GM20000 (cell line): ENCODE measurements around the gene CAMTA1.

ENCODE experiments used
- DNase-seq: peaks from one replicate; pipeline ENCODE4 v3.0.0; 2012; ENCODE audit warnings: low spot score
- TF ChIP-seq, protein P1 (sequence below): IDR thresholded peaks from 2 replicates; pipeline ENCODE4 v1.5.1; 2012; ENCODE audit warnings: mild to moderate bottlenecking, control low read depth; ENCODE audit errors: extremely low read depth, missing control alignments

Gene CAMTA1

DNA sequence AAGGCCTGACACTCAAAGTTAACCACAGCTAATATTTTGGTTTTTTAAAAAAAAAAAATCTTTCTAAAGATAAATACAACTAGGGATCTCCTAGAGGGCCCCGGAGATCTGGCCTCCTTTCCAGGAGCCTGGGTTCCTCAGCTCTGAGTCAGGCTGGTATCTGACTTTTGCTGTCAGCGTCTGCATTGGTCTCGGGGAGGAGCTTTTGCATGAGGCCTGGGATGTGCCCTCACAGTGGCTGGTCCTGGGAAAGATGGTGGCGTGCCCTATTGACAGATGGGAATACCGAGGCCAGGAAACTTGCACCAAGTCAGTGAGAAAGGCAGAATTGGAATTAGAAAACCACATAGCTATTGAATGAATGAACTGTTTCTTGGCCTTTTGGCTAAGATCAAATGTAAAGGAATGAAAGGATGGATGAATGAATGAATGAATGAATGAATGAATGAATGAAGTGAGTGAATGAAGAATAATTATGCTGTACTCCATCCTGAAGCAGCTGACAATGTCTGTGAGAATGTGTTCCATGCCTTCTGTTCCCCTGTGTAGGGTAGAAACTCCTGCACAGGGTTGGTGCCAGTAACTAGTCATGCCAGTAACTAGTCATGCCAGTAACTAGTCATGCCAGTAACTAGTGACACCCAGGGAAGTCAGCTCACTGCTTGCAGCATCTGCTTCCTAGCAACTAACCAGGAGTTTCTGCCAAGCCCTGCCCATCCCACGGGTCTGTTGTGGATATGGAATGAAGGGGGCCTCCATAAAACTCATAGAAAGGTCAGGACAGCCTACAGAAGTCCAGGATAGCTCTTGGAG lies 743.3 kb downstream of the CAMTA1 start:
- no peak for DNase-seq
- TF ChIP-seq, protein P1, sequence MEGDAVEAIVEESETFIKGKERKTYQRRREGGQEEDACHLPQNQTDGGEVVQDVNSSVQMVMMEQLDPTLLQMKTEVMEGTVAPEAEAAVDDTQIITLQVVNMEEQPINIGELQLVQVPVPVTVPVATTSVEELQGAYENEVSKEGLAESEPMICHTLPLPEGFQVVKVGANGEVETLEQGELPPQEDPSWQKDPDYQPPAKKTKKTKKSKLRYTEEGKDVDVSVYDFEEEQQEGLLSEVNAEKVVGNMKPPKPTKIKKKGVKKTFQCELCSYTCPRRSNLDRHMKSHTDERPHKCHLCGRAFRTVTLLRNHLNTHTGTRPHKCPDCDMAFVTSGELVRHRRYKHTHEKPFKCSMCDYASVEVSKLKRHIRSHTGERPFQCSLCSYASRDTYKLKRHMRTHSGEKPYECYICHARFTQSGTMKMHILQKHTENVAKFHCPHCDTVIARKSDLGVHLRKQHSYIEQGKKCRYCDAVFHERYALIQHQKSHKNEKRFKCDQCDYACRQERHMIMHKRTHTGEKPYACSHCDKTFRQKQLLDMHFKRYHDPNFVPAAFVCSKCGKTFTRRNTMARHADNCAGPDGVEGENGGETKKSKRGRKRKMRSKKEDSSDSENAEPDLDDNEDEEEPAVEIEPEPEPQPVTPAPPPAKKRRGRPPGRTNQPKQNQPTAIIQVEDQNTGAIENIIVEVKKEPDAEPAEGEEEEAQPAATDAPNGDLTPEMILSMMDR: no peak

DNA sequence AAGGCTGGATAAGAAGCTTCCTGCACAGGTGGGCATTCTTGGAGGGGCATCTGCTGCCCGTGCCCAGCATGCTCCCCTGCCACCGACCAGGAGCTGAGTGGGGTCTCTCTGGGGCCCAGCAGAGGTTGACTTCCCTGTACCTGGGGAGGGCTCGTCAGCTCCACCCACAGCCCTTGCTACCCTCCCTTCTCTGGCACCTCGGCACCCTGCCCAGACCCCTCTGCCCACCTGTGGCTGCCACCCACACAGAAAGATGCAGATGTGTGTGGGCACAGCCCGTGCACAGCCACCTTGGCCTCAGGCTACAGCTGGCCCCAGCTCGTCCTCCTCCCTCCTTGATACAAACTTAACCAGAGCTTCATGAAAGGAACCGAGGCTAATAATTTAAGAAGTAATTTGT lies 744.7 kb downstream of the CAMTA1 start:
- DNase-seq: no peak
- TF ChIP-seq, protein P1: no peak

DNA sequence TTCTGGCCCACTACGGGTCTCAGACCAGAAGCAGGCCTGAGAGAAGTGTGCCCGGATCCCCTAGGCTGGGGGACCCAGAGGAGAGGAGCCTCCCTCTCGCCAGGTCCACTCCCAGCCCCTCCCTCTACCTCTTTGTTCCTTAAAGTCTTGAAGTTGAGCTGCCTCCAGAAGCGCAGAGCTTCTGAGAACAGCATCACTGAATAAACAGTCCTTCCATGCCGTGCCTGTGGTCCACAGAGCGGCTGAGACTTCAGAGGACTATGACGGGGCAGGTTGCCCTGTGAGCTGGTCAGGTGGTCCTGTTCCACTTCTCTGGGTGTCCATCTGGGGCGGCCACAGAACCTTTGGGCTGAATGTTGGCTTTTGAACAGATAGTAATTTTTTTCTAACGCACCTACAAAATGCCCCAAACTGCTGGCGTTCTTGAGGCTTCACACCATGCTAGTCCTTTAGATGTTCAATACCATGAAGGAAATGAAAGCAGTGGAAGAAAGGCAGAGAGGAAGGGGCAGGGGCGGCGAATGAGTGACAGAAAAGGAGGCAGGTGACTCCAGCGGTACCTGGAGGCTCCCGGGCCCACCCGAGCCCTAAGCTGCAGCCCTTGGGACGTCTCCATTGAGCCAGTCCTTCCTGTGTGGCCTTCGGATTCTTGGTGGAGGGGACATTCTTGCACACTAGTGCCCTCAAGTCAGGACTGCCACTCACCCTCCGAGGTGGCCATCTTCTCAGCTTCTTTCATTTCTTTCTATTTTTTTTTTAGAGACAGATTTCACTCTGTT lies 746.5 kb downstream of the CAMTA1 start:
- DNase-seq: no peak
- TF ChIP-seq, protein P1: no peak

DNA sequence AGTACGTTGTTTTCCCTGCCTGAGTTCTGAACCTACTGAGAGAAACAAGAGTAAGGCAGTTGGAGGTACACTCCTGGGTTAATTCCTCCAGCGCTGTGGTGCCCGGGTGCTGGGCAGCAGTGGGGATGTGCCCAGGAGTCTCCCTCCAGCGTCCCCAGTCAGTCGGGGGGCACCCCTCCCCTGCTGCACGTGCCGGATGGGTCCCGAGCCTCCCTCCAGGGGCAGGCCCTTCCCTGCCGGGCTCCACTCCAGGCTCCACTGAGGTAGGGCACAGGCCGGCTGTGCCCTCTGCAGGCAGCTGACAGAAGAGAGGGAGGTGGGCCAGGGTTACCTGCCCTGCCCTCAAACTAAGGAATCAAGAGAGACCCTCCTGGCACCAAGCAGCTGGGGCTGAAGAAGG lies 747.8 kb downstream of the CAMTA1 start:
- TF ChIP-seq, protein P1: no peak
- DNase-seq: no peak

DNA sequence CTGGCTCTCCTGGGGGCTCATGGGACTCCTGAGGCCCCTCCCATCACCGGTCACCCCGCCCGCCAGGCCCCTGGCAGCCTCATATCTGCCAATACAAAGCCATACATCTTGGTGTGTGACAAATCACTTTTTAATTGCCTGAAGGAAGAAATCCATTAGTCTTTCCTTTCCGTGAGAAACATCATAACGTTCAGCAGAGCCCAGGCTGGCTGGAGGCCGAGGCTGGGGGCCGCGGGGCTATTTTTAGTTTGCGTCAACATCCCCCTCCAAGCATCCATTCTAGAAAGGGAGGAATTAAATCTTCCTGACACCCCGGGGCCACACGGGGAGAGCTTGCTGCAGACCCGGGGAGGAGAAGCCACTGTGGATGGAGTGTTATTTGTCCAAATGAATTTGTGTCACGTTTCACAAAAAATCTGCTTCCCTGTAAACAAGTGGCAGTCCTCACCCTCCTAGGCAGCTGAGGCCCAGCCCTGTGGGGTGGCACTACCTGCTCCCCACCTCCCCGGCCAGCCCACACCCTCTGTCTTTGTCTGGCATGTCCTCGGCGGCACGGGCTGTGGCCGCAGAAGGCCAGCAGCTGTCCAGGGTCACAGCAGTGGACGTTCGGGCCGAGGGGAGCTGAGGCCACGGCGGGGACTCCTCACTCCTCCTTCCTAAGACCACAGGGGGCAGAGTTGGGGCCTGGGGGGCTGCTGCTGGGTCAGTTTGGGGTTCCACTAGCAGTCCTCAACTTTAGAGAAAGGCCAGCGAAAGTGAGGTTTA lies 749.0 kb downstream of the CAMTA1 start:
- no peak for DNase-seq
- TF ChIP-seq, protein P1: no peak

DNA sequence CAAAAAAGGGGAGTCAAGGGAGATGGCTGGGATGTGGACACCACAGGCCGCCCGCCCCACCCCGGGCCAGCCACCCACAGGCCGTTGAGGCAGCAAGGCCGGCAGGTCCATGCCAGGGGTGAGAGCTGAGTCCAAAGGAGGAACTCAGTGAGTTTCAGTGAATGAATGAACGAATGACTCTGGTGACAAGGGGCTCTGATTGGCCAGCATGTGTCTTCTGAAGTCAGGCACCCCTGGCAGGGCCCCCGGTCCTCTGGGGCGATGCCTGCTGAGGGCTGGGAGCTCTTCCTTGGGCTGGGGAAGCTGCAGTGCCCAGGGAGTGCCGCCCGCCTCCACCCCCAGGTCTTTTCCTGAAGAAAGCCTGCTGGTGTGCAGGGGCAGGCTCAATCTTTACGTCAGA lies 749.8 kb downstream of the CAMTA1 start:
- DNase-seq: no peak
- TF ChIP-seq, protein P1: no peak
